HepG2 (cell line): ENCODE results near the gene PATZ1. TPM values are rescaled to one million over a fixed set of nuclear protein-coding genes. Genes with fewer than 3 reads are reported as not detected.
A peak's percentile ranks its signal among the peaks of the same experiment; 100 is the strongest.

ENCODE experiments used
- CREM ChIP-seq, 2 experiments: sonication (generic) in 1 of 2; formaldehyde crosslinking in 1 of 2; IDR thresholded peaks; 2 replicates each; pipeline versions ENCODE4 v1.4.0 to v1.6.1; 2016 to 2020; ENCODE audit warnings: antibody characterized with exemption in 1 of 2, mild to moderate bottlenecking in 1 of 2, missing genetic modification reagents in 1 of 2
- ETV5 ChIP-seq: IDR thresholded peaks from 2 replicates; pipeline ENCODE4 v1.6.1; 2018; ENCODE audit warnings: missing biosample characterization, missing genetic modification reagents, inconsistent platforms, borderline replicate concordance
- FOXK2 ChIP-seq: fragments of 450-650 bp; IDR thresholded peaks from 2 replicates; pipeline ENCODE4 v1.6.1; 2016
- GATAD1 ChIP-seq: IDR thresholded peaks from 2 replicates; pipeline ENCODE4 v1.6.1; 2016; ENCODE audit warnings: missing genetic modification reagents, missing compliant biosample characterization
- LCORL ChIP-seq, 2 experiments: fragments of 450-650 bp in 1 of 2; sonication (generic) in 1 of 2; formaldehyde crosslinking in 1 of 2; IDR thresholded peaks; 2 replicates each; pipeline versions ENCODE4 v1.5.0 to v1.6.1; 2017 to 2020; ENCODE audit warnings: antibody characterized with exemption in 1 of 2, missing genetic modification reagents in 1 of 2
- NAIF1 ChIP-seq: sonication (generic); formaldehyde crosslinking; IDR thresholded peaks from 2 replicates; pipeline ENCODE4 v1.5.0; 2020; ENCODE audit warnings: mild to moderate bottlenecking, missing genetic modification reagents, borderline replicate concordance
- PITX1 ChIP-seq: sonication (generic); formaldehyde crosslinking; IDR thresholded peaks from 2 replicates; pipeline ENCODE4 v1.5.1; 2020; ENCODE audit warnings: mild to moderate bottlenecking, missing genetic modification reagents
- RBM39 ChIP-seq: fragments of 200-400 bp; formaldehyde crosslinking; IDR thresholded peaks from one replicate; pipeline ENCODE4 v1.6.1; 2018; ENCODE audit warnings: antibody characterized with exemption, mild to moderate bottlenecking, low read depth, low read length; ENCODE audit not compliant: poor library complexity, severe bottlenecking
- ZNF530 ChIP-seq: sonication (generic); formaldehyde crosslinking; IDR thresholded peaks from 2 replicates; pipeline ENCODE4 v1.5.0; 2020; ENCODE audit warnings: low read depth, mild to moderate bottlenecking, missing genetic modification reagents
- ZNF572 ChIP-seq: sonication (generic); formaldehyde crosslinking; IDR thresholded peaks from 2 replicates; pipeline ENCODE4 v1.5.1; 2020; ENCODE audit warnings: mild to moderate bottlenecking, missing genetic modification reagents
- polyA plus RNA-seq, 8 experiments: library from polyadenylated mRNA; depleted of rRNA in 3 of 8; stranded (reverse) in 7 of 8; unstranded in 1 of 8; fragments of >200 nt; fragmentation: Illumina TruSeq in 4 of 8; extraction: Trizol in 4 of 8; gene quantifications; 2 replicates each; pipeline versions ENCODE4 v1.2.1 to v1.2.3, GENCODE V29; 2011 to 2016; ENCODE audit warnings: low read depth in 4 of 8, missing spikeins in 1 of 8, mixed read lengths in 1 of 8; ENCODE audit not compliant: insufficient read depth in 1 of 8
- total RNA-seq, 5 experiments: library from RNA; depleted of rRNA; stranded (reverse); fragments of >200 nt; fragmentation: Illumina TruSeq; extraction: Trizol; gene quantifications; 2 replicates each; pipeline ENCODE4 v1.2.3, GENCODE V29; 2016; ENCODE audit warnings: low read depth in 1 of 5
- TF ChIP-seq, protein P1 (sequence below): sonication (generic); formaldehyde crosslinking; IDR thresholded peaks from 2 replicates; pipeline ENCODE4 v1.4.0; 2020; ENCODE audit warnings: missing genetic modification reagents
- TF ChIP-seq, protein P2 (sequence below): sonication (generic); formaldehyde crosslinking; IDR thresholded peaks from 2 replicates; pipeline ENCODE4 v1.8.1; 2022; ENCODE audit warnings: low read depth, mild to moderate bottlenecking, missing genetic modification reagents
- TF ChIP-seq, protein P3 (sequence below): sonication (generic); formaldehyde crosslinking; IDR thresholded peaks from 2 replicates; pipeline ENCODE4 v1.4.0; 2020; ENCODE audit warnings: missing genetic modification reagents
- TF ChIP-seq, protein P4 (sequence below): sonication (generic); formaldehyde crosslinking; IDR thresholded peaks from 2 replicates; pipeline ENCODE4 v1.5.0; 2020; ENCODE audit warnings: mild to moderate bottlenecking, missing genetic modification reagents, borderline replicate concordance
- TF ChIP-seq, protein P5 (sequence below): IDR thresholded peaks from 2 replicates; pipeline ENCODE4 v1.6.1; 2016; ENCODE audit warnings: missing biosample characterization, missing genetic modification reagents, low read depth

Gene PATZ1
- total and polyA plus RNA-seq, 2 of the 13 experiments (the other 11 are each of a cell fraction or from before 2014, with no cell fraction given): 24.9 to 30.5 TPM

DNA sequence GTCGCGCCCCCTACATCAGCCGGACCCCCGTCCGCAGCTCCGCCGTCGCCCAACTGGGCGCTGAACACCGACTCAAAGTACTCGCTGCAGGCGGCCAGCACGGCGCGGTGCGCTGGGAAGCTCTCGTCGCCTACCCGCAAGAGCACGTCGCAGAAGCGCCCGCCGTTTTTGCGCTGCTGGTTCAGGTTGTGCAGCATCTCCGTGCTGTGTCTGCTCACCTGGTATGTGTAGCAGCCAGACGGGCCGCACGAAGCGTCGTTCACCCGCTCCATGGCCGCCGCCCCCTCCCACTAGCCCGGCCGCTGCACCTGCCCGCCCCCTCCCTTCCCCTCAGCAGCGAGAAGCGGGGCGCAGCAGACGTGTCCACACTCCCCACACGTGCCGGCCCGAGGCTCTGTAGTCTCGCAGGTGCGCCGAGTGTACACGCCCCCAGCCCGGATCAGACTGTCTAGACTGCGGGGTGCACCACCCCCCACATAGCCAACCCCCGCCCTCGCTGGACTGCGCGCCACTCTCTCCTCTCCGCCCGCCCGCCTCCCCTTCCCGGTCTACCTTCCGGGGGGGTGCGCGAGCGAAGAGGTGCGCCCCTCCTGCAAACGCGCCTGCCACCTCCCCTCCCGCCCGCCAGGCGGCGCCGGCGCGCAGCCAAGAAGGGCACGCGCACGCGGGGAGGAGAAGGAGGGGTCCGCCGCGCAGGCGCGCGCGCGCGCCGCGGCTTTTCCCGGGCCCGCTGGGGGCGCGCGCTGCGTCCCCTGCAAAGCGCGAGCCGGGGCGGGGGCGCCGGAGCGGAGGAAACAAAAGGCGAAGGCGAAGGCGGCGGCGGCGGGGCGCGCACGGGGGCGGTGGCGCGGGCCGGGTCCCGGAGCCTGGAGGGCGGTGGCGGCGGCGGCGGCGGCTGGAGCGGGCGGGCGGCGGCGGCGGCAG lies 553 bp downstream of the PATZ1 start (continued):
- TF ChIP-seq GATAD1 (CRISPR knock-in tag) (0 out of 2 replicates have a peak, but pooled peaks have one; percentile 14), NAIF1 (CRISPR knock-in tag) (no peak), LCORL (IDR thresholded peaks at IDR 0.05) (no peak), LCORL (CRISPR knock-in tag; IDR thresholded peaks at IDR 0.05) (peak; percentile 43), FOXK2 (no peak), RBM39 (no peak), ETV5 (CRISPR knock-in tag) (peak; percentile 66), CREM (IDR thresholded peaks at IDR 0.05) (no peak), CREM (CRISPR knock-in tag; IDR thresholded peaks at IDR 0.05) (no peak), ZNF572 (0 out of 2 replicates have a peak, but pooled peaks have one; percentile 32), ZNF530 (0 out of 2 replicates have a peak, but pooled peaks have one; percentile 28), PITX1 (peak; percentile 3; the same call in 1 of the 2 replicates)
- TF ChIP-seq, protein P1, sequence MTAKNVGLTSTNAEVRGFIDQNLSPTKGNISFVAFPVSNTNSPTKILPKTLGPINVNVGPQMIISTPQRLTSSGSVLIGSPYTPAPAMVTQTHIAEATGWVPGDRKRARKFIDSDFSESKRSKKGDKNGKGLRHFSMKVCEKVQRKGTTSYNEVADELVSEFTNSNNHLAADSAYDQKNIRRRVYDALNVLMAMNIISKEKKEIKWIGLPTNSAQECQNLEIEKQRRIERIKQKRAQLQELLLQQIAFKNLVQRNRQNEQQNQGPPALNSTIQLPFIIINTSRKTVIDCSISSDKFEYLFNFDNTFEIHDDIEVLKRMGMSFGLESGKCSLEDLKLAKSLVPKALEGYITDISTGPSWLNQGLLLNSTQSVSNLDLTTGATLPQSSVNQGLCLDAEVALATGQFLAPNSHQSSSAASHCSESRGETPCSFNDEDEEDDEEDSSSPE (CRISPR knock-in tag): peak; percentile 21; the same call in 1 of the 2 replicates
- TF ChIP-seq, protein P2, sequence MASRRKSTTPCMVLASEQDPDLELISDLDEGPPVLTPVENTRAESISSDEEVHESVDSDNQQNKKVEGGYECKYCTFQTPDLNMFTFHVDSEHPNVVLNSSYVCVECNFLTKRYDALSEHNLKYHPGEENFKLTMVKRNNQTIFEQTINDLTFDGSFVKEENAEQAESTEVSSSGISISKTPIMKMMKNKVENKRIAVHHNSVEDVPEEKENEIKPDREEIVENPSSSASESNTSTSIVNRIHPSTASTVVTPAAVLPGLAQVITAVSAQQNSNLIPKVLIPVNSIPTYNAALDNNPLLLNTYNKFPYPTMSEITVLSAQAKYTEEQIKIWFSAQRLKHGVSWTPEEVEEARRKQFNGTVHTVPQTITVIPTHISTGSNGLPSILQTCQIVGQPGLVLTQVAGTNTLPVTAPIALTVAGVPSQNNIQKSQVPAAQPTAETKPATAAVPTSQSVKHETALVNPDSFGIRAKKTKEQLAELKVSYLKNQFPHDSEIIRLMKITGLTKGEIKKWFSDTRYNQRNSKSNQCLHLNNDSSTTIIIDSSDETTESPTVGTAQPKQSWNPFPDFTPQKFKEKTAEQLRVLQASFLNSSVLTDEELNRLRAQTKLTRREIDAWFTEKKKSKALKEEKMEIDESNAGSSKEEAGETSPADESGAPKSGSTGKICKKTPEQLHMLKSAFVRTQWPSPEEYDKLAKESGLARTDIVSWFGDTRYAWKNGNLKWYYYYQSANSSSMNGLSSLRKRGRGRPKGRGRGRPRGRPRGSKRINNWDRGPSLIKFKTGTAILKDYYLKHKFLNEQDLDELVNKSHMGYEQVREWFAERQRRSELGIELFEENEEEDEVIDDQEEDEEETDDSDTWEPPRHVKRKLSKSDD: peak; percentile 21; the same call in 1 of the 2 replicates
- TF ChIP-seq, protein P3, sequence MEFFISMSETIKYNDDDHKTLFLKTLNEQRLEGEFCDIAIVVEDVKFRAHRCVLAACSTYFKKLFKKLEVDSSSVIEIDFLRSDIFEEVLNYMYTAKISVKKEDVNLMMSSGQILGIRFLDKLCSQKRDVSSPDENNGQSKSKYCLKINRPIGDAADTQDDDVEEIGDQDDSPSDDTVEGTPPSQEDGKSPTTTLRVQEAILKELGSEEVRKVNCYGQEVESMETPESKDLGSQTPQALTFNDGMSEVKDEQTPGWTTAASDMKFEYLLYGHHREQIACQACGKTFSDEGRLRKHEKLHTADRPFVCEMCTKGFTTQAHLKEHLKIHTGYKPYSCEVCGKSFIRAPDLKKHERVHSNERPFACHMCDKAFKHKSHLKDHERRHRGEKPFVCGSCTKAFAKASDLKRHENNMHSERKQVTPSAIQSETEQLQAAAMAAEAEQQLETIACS (CRISPR knock-in tag): peak; percentile 96
- TF ChIP-seq, protein P4, sequence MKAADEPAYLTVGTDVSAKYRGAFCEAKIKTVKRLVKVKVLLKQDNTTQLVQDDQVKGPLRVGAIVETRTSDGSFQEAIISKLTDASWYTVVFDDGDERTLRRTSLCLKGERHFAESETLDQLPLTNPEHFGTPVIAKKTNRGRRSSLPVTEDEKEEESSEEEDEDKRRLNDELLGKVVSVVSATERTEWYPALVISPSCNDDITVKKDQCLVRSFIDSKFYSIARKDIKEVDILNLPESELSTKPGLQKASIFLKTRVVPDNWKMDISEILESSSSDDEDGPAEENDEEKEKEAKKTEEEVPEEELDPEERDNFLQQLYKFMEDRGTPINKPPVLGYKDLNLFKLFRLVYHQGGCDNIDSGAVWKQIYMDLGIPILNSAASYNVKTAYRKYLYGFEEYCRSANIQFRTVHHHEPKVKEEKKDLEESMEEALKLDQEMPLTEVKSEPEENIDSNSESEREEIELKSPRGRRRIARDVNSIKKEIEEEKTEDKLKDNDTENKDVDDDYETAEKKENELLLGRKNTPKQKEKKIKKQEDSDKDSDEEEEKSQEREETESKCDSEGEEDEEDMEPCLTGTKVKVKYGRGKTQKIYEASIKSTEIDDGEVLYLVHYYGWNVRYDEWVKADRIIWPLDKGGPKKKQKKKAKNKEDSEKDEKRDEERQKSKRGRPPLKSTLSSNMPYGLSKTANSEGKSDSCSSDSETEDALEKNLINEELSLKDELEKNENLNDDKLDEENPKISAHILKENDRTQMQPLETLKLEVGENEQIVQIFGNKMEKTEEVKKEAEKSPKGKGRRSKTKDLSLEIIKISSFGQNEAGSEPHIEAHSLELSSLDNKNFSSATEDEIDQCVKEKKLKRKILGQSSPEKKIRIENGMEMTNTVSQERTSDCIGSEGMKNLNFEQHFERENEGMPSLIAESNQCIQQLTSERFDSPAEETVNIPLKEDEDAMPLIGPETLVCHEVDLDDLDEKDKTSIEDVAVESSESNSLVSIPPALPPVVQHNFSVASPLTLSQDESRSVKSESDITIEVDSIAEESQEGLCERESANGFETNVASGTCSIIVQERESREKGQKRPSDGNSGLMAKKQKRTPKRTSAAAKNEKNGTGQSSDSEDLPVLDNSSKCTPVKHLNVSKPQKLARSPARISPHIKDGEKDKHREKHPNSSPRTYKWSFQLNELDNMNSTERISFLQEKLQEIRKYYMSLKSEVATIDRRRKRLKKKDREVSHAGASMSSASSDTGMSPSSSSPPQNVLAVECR (CRISPR knock-in tag): peak; percentile 82
- TF ChIP-seq, protein P5, sequence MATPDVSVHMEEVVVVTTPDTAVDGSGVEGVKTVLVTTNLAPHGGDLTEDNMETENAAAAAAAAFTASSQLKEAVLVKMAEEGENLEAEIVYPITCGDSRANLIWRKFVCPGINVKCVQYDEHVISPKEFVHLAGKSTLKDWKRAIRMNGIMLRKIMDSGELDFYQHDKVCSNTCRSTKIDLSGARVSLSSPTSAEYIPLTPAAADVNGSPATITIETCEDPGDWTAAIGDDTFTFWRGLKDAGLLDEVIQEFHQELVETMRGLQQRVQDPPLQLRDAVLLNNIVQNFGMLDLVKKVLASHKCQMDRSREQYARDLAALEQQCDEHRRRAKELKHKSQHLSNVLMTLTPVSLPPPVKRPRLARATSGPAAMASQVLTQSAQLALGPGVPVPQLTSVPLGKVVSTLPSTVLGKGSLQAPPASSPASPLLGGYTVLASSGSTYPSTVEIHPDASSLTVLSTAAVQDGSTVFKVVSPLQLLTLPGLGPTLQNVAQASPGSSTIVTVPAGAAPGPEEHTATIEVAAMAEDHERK: 0 out of 2 replicates have a peak, but pooled peaks have one; percentile 32
